ENCODE data around the gene ORM1. TPM values are rescaled to one million over a fixed set of nuclear protein-coding genes. Genes with fewer than 3 reads are reported as not detected.

ORM1 gene
- total RNA-seq, 4 donors from 2014 or later, result 1.6 TPM; not detected in 3

GRCh38 chr9:114336157-114336556 lies 13.3 kb downstream of the ORM1 start:
- no peaks in the 10 kb centered on the region for H3K4me1 ChIP-seq
- WGBS, 2 donors (ENCODE audit: low coverage in 1 of 2), result 67% methylated on average over 9 of the region's 10 CpGs; no CpG with 5 or more reads in 1 of the 2 donors
- no peak for TF ChIP-seq EP300 (IDR thresholded peaks at IDR 0.05)
- no peak for TF ChIP-seq POLR2AphosphoS5 (IDR thresholded peaks at IDR 0.05)
- no peak for TF ChIP-seq CTCF (IDR thresholded peaks at IDR 0.05)
- TF ChIP-seq POLR2A (IDR thresholded peaks at IDR 0.05), result no peak
- peaks cover 0 to 66% of the 10 kb centered on the region in 2 donors for H3K36me3 ChIP-seq
- no peak overlapping the region for H3K4me3 ChIP-seq
- H3K27ac ChIP-seq, result no peak overlapping the region
- no peaks in the 10 kb centered on the region for H3K9me3 ChIP-seq
- H3K27me3 ChIP-seq, result no peaks in the 10 kb centered on the region
- no peak for ATAC-seq

- no peak overlapping the region for H3K27ac ChIP-seq
- no peaks in the 10 kb centered on the region for H3K4me1 ChIP-seq
- H3K27me3 ChIP-seq, result no peaks in the 10 kb centered on the region
- TF ChIP-seq EP300 (IDR thresholded peaks at IDR 0.05), result no peak
- no peak for TF ChIP-seq POLR2A (IDR thresholded peaks at IDR 0.05)
- TF ChIP-seq CTCF (IDR thresholded peaks at IDR 0.05), result no peak
- no peak for TF ChIP-seq POLR2AphosphoS5 (IDR thresholded peaks at IDR 0.05)
- H3K4me3 ChIP-seq, result no peak overlapping the region
- H3K36me3 ChIP-seq, result peaks cover 0 to 73% of the 10 kb centered on the region in 2 donors
- no peaks in the 10 kb centered on the region for H3K9me3 ChIP-seq
- ATAC-seq, result no peak
- WGBS, 2 donors (ENCODE audit: low coverage in 1 of 2), result 79% methylated on average over 7 of the region's 23 CpGs; no CpG with 5 or more reads in 1 of the 2 donors
These were observed 13.9 kb downstream of the ORM1 start for GRCh38 chr9:114336699-114337395.

GRCh38 chr9:114338187-114338586 lies 15.3 kb downstream of the ORM1 start:
- Histone ChIP-seq H3K36me3 (peaks cover 0 to 86% of the 10 kb centered on the region in 2 donors), H3K27me3 (no peaks in the 10 kb centered on the region), H3K27ac (no peak overlapping the region), H3K4me1 (no peaks in the 10 kb centered on the region), H3K4me3 (no peak overlapping the region), H3K9me3 (no peaks in the 10 kb centered on the region)
- 83 to 90% methylated on average over 1 of the region's 2 CpGs for WGBS, 2 donors (ENCODE audit: low coverage in 1 of 2)
- TF ChIP-seq CTCF (IDR thresholded peaks at IDR 0.05) (no peak), EP300 (IDR thresholded peaks at IDR 0.05) (no peak), POLR2AphosphoS5 (IDR thresholded peaks at IDR 0.05) (no peak), POLR2A (IDR thresholded peaks at IDR 0.05) (no peak)
- no peak for ATAC-seq

- 46 to 80% methylated on average over 2 to 7 of the region's 16 CpGs for WGBS, 2 donors (ENCODE audit: low coverage in 1 of 2)
- H3K36me3 ChIP-seq, result peaks cover 0 to 97% of the 10 kb centered on the region in 2 donors
- TF ChIP-seq EP300 (IDR thresholded peaks at IDR 0.05), result no peak
- TF ChIP-seq CTCF (IDR thresholded peaks at IDR 0.05), result peak in 3 of 4 experiments; percentile 69 to 81 (median 72)
- no peaks in the 10 kb centered on the region for H3K27me3 ChIP-seq
- H3K4me1 ChIP-seq, result no peaks in the 10 kb centered on the region
- ATAC-seq, result peak; percentile 61
- H3K9me3 ChIP-seq, result no peaks in the 10 kb centered on the region
- H3K27ac ChIP-seq, result no peak overlapping the region
- no peak overlapping the region for H3K4me3 ChIP-seq
These were observed 16.4 kb downstream of the ORM1 start for GRCh38 chr9:114339130-114339908.
